Chondrocyte (in vitro differentiated cells): Measurements from ENCODE around the gene IGFBP2. TPM values are rescaled to one million over a fixed set of nuclear protein-coding genes. Genes with fewer than 3 reads are reported as not detected.

Source experiments
- DNase-seq: peaks from one replicate; pipeline ENCODE4 v3.0.0; 2021; ENCODE audit warnings: mixed read lengths, low spot score
- H3K27ac Mint-ChIP-seq: one replicate; pipeline ENCODE4 v1.8.0; 2021; ENCODE audit warnings: mild to moderate bottlenecking, moderate library complexity, mixed read lengths; ENCODE audit not compliant: unreplicated experiment
- H3K27me3 Mint-ChIP-seq: 2 replicates; pipeline ENCODE4 v1.8.0; 2021; ENCODE audit warnings: low read depth, mixed read lengths
- H3K36me3 Mint-ChIP-seq: 2 replicates; pipeline ENCODE4 v1.8.0; 2021; ENCODE audit warnings: low read depth, mixed read lengths
- H3K4me1 Mint-ChIP-seq: 2 replicates; pipeline ENCODE4 v1.8.0; 2021; ENCODE audit warnings: low read depth, mild to moderate bottlenecking, mixed read lengths
- H3K4me3 Mint-ChIP-seq: one replicate; pipeline ENCODE4 v1.8.0; 2021; ENCODE audit warnings: mild to moderate bottlenecking, moderate library complexity, mixed read lengths; ENCODE audit not compliant: unreplicated experiment
- H3K9me3 Mint-ChIP-seq: 2 replicates; pipeline ENCODE4 v1.8.0; 2021; ENCODE audit warnings: low read depth, mixed read lengths
- CTCF ChIP-seq: fragments of 200-600 bp; sonication (generic); IDR thresholded peaks from 2 replicates; pipeline ENCODE4 v1.5.0; 2021; ENCODE audit warnings: antibody characterized with exemption, mild to moderate bottlenecking, moderate library complexity
- total RNA-seq: library from RNA; stranded (reverse); gene quantifications from 3 replicates; pipeline ENCODE4 v1.2.1, GENCODE V29; 2021

The IGFBP2 gene
- total RNA-seq, 1 donor from 2014 or later, result 1,848 TPM

- no peak for DNase-seq
- H3K27ac Mint-ChIP-seq, result peak overlapping the region; percentile 70
- H3K4me1 Mint-ChIP-seq, result peaks cover 5% of the 10 kb centered on the region
- peaks cover 21% of the 10 kb centered on the region for H3K36me3 Mint-ChIP-seq
- H3K9me3 Mint-ChIP-seq, result no peaks in the 10 kb centered on the region
- no peak for TF ChIP-seq CTCF
- no peak overlapping the region for H3K4me3 Mint-ChIP-seq
- no peaks in the 10 kb centered on the region for H3K27me3 Mint-ChIP-seq
Measured at GRCh38 chr2:216671081-216671411, 37.8 kb downstream of the IGFBP2 start.

GRCh38 chr2:216671791-216672343 is 38.6 kb downstream of the IGFBP2 start:
- no peaks in the 10 kb centered on the region for H3K9me3 Mint-ChIP-seq

GRCh38 chr2:216672466-216672865 is 39.2 kb downstream of the IGFBP2 start:
- no peak for TF ChIP-seq CTCF
- H3K27me3 Mint-ChIP-seq, result no peaks in the 10 kb centered on the region
- H3K36me3 Mint-ChIP-seq, result peaks cover 21% of the 10 kb centered on the region
- no peak overlapping the region for H3K4me3 Mint-ChIP-seq
- peak overlapping the region; percentile 65 for H3K27ac Mint-ChIP-seq
- peaks cover 2% of the 10 kb centered on the region for H3K4me1 Mint-ChIP-seq
- DNase-seq, result no peak
- H3K9me3 Mint-ChIP-seq, result no peaks in the 10 kb centered on the region

More at GRCh38 chr2:216671791-216672343, 38.6 kb downstream of the IGFBP2 start:
- Mint-ChIP-seq H3K4me1 (peaks cover 2% of the 10 kb centered on the region), H3K36me3 (peaks cover 20% of the 10 kb centered on the region), H3K27ac (no peak overlapping the region), H3K27me3 (no peaks in the 10 kb centered on the region), H3K4me3 (no peak overlapping the region)
- TF ChIP-seq CTCF, result no peak
- no peak for DNase-seq

GRCh38 chr2:216673021-216673420 is 39.8 kb downstream of the IGFBP2 start:
- Mint-ChIP-seq H3K4me3 (no peak overlapping the region), H3K36me3 (peaks cover 23% of the 10 kb centered on the region), H3K4me1 (no peaks in the 10 kb centered on the region), H3K27ac (no peak overlapping the region), H3K27me3 (no peaks in the 10 kb centered on the region), H3K9me3 (no peaks in the 10 kb centered on the region)
- no peak for DNase-seq
- no peak for TF ChIP-seq CTCF

- Mint-ChIP-seq H3K36me3 (peaks cover 24% of the 10 kb centered on the region), H3K27ac (no peak overlapping the region), H3K9me3 (no peaks in the 10 kb centered on the region), H3K4me3 (no peak overlapping the region), H3K27me3 (no peaks in the 10 kb centered on the region), H3K4me1 (peaks cover 2% of the 10 kb centered on the region)
- TF ChIP-seq CTCF, result no peak
- DNase-seq, result no peak
Measured at GRCh38 chr2:216673609-216674008, 40.4 kb downstream of the IGFBP2 start.
